ENCODE results near the gene CDH26. TPM values are rescaled to one million over a fixed set of nuclear protein-coding genes. Genes with fewer than 3 reads are reported as not detected.
A peak's percentile ranks its signal among the peaks of the same experiment; 100 is the strongest.

Gene CDH26
- total and polyA plus RNA-seq, 2 donors from 2014 or later: 0.47 to 2.4 TPM

DNA sequence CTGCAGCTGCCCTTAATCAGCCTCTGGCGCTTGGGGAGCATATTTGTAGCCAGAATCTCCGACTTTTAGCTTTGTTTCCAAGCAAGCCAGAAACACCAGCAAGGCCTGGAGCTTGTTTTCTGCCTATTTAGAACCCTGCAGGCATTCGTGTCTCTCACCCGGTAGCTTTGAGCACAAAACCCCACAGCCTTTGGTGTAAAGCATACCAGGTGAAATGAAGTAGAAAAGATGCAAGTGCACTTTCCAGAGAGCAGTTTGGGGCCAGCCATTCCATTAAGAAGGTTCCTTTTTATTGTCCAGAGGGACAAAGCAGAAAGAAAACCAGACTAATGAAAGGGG is 17.3 kb upstream of the CDH26 start:
- Histone ChIP-seq H3K27me3 (ENCODE audit: control insufficient read depth, insufficient read depth, low read length) (no peaks in the 10 kb centered on the region), H3K4me1 (ENCODE audit: control insufficient read depth in 2 of 3, insufficient read depth in 2 of 3, low read depth in 1 of 3, low read length in 3 of 3) (peaks cover 4 to 16% (median 10%) of the 10 kb centered on the region in 3 donors), H3K9me3 (ENCODE audit: control insufficient read depth in 2 of 3, insufficient read depth in 1 of 3, low read length in 3 of 3) (no peaks in the 10 kb centered on the region), H3K9ac (ENCODE audit: low read length in 3 of 3) (peak overlapping the region; percentile 69 to 92 (median 86)), H3K36me3 (ENCODE audit: control insufficient read depth in 2 of 3, insufficient read depth in 3 of 3, low read length in 3 of 3) (peaks cover 0 to 21% (median 4%) of the 10 kb centered on the region in 3 donors), H3K27ac (ENCODE audit: low read depth in 2 of 2, low read length in 2 of 2) (peak overlapping the region; percentile 94 to 98), H3K4me3 (ENCODE audit: low read length in 3 of 3) (peak overlapping the region; percentile 75 to 98 (median 95))
- DNase-seq: no peak
- TF ChIP-seq CTCF (IDR thresholded peaks at IDR 0.05; ENCODE audit: borderline replicate concordance, extremely low read depth, insufficient read depth): no peak
- intact Hi-C loops (cut with DNase I): no loop called here
- no peak for FAIRE-seq

DNA sequence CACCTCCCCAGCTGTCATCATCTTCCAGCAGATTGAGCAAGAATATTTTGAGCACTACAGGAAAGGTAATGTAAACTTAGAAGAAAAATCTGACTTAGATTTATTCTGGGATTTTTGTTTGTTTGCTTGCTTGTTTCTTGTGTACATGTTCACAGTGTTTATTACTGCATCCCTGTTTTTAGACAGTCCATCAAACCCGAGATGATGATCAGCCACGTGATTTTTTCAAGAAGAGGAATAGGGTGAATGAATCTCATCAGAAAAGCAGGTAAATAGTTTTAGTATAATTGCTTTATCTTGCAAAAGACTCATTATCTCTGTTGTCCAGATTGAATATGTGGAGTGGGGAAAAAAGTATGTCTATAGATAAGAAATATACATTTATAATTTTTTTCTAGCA is 16.0 kb upstream of the CDH26 start:
- H3K4me3 ChIP-seq (ENCODE audit: low read length in 3 of 3): no peak overlapping the region
- no peak for DNase-seq
- H3K27ac ChIP-seq (ENCODE audit: low read depth in 2 of 2, low read length in 2 of 2): no peak overlapping the region
- no peak for TF ChIP-seq CTCF (IDR thresholded peaks at IDR 0.05; ENCODE audit: borderline replicate concordance, extremely low read depth, insufficient read depth)
- peaks cover 4 to 16% (median 10%) of the 10 kb centered on the region in 3 donors for H3K4me1 ChIP-seq (ENCODE audit: control insufficient read depth in 2 of 3, insufficient read depth in 2 of 3, low read depth in 1 of 3, low read length in 3 of 3)
- FAIRE-seq: no peak
- no peaks in the 10 kb centered on the region for H3K9me3 ChIP-seq (ENCODE audit: control insufficient read depth in 2 of 3, insufficient read depth in 1 of 3, low read length in 3 of 3)
- H3K27me3 ChIP-seq (ENCODE audit: control insufficient read depth, insufficient read depth, low read length): no peaks in the 10 kb centered on the region
- intact Hi-C loops (cut with DNase I): no loop called here
- peak overlapping the region in 1 of 3 donors; percentile 21 for H3K9ac ChIP-seq (ENCODE audit: low read length in 3 of 3)
- peaks cover 0 to 21% (median 4%) of the 10 kb centered on the region in 3 donors for H3K36me3 ChIP-seq (ENCODE audit: control insufficient read depth in 2 of 3, insufficient read depth in 3 of 3, low read length in 3 of 3)

DNA sequence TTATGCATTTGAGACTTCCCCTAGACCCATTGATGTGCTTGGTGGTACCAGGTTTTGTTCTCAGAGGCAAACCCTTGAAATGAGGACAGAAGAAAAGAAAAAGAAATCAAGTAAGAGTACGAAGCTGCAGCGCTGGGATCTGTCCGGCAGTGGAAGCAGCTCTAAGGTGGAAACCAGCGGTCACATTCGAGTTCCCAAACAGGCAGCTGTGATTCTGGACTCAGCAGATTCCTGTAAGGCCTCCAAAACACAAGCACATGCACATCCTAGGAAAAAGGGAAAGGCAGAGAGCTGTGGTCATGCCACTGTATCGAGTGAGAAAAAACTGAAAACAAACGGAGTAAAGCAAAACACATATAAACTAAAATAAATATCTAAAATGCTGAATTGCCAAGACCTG is 13.5 kb upstream of the CDH26 start:
- no peak overlapping the region for H3K9ac ChIP-seq (ENCODE audit: low read length in 3 of 3)
- no peak for TF ChIP-seq CTCF (IDR thresholded peaks at IDR 0.05; ENCODE audit: borderline replicate concordance, extremely low read depth, insufficient read depth)
- no peak for DNase-seq
- intact Hi-C loops (cut with DNase I): no loop called here
- peaks cover 0 to 24% (median 4%) of the 10 kb centered on the region in 3 donors for H3K36me3 ChIP-seq (ENCODE audit: control insufficient read depth in 2 of 3, insufficient read depth in 3 of 3, low read length in 3 of 3)
- no peak overlapping the region for H3K27ac ChIP-seq (ENCODE audit: low read depth in 2 of 2, low read length in 2 of 2)
- H3K27me3 ChIP-seq (ENCODE audit: control insufficient read depth, insufficient read depth, low read length): no peaks in the 10 kb centered on the region
- no peak overlapping the region for H3K4me3 ChIP-seq (ENCODE audit: low read length in 3 of 3)
- H3K9me3 ChIP-seq (ENCODE audit: control insufficient read depth in 2 of 3, insufficient read depth in 1 of 3, low read length in 3 of 3): no peaks in the 10 kb centered on the region
- peaks cover 4 to 8% (median 5%) of the 10 kb centered on the region in 3 donors for H3K4me1 ChIP-seq (ENCODE audit: control insufficient read depth in 2 of 3, insufficient read depth in 2 of 3, low read depth in 1 of 3, low read length in 3 of 3)
- no peak for FAIRE-seq

GRCh38 chr20:59945175-59945574 is 13.0 kb upstream of the CDH26 start:
- H3K9me3 ChIP-seq (ENCODE audit: control insufficient read depth in 2 of 3, insufficient read depth in 1 of 3, low read length in 3 of 3): no peaks in the 10 kb centered on the region
- H3K27ac ChIP-seq (ENCODE audit: low read depth in 2 of 2, low read length in 2 of 2): no peak overlapping the region
- TF ChIP-seq CTCF (IDR thresholded peaks at IDR 0.05; ENCODE audit: borderline replicate concordance, extremely low read depth, insufficient read depth): no peak
- intact Hi-C loops (cut with DNase I): no loop called here
- no peak for DNase-seq
- H3K4me3 ChIP-seq (ENCODE audit: low read length in 3 of 3): no peak overlapping the region
- peaks cover 0 to 26% (median 4%) of the 10 kb centered on the region in 3 donors for H3K36me3 ChIP-seq (ENCODE audit: control insufficient read depth in 2 of 3, insufficient read depth in 3 of 3, low read length in 3 of 3)
- no peak for FAIRE-seq
- no peak overlapping the region for H3K9ac ChIP-seq (ENCODE audit: low read length in 3 of 3)
- peaks cover 4 to 8% (median 5%) of the 10 kb centered on the region in 3 donors for H3K4me1 ChIP-seq (ENCODE audit: control insufficient read depth in 2 of 3, insufficient read depth in 2 of 3, low read depth in 1 of 3, low read length in 3 of 3)
- no peaks in the 10 kb centered on the region for H3K27me3 ChIP-seq (ENCODE audit: control insufficient read depth, insufficient read depth, low read length)

All from kidney (tissue), 14 donors.